Muscle layer of duodenum (tissue), 2 donors: ENCODE measurements around the gene ARHGAP8.
"Not testable (repeated sequence)": the region's sequence is repeated elsewhere in the genome, so short reads cannot be mapped to it uniquely, and the experiment has no call there.

ENCODE experiments used
- H3K27ac ChIP-seq: one replicate; pipeline ENCODE4 v1.7.0; 2013; ENCODE audit warnings: mild to moderate bottlenecking, low read length
- H3K27me3 ChIP-seq: one replicate; pipeline ENCODE4 v1.7.0; 2013; ENCODE audit warnings: low read depth, mild to moderate bottlenecking, control low read depth, low read length
- H3K36me3 ChIP-seq, 2 donors: one replicate each; pipeline ENCODE4 v1.7.0; 2013; ENCODE audit warnings: low read length in 2 of 2, control low read depth in 1 of 2, mild to moderate bottlenecking in 1 of 2; ENCODE audit not compliant: insufficient read depth in 2 of 2, control insufficient read depth in 1 of 2
- H3K4me1 ChIP-seq, 2 donors: one replicate each; pipeline ENCODE4 v1.7.0; 2013; ENCODE audit warnings: low read length in 2 of 2, mild to moderate bottlenecking in 2 of 2, control low read depth in 1 of 2, moderate library complexity in 1 of 2; ENCODE audit not compliant: insufficient read depth in 2 of 2, control insufficient read depth in 1 of 2
- H3K4me3 ChIP-seq, 2 donors: one replicate each; pipeline ENCODE4 v1.7.0; 2013; ENCODE audit warnings: low read length in 2 of 2, low read depth in 1 of 2, mild to moderate bottlenecking in 1 of 2
- H3K9me3 ChIP-seq, 2 donors: one replicate each; pipeline ENCODE4 v1.7.0; 2013; ENCODE audit warnings: low read length in 2 of 2, control low read depth in 1 of 2, mild to moderate bottlenecking in 1 of 2; ENCODE audit not compliant: control insufficient read depth in 1 of 2
- donor health status: healthy.

ARHGAP8 gene

DNA sequence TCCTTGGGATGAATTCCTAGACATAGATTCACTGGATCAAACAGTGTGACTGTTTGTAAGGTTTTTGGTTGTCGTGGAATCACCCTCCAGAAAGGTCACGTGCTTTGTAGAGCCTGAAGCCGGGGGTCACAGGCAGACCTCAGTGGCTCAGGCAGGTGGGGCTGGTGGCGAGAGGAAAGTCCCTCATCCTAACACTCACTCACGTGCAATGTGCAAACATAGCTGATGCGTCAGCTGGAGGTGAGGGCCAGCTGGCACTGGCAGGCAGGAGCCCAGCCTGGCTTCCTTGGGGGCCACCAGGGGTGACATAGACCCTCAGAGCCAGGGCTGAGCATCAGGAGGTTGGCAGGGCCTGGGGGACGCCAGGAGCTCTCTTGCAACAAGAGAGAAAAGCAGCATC is 90.0 kb downstream of the ARHGAP8 start:
- Histone ChIP-seq H3K9me3 (peaks cover 0 to 9% of the 10 kb centered on the region in 2 donors), H3K4me1 (peaks cover 0 to 5% of the 10 kb centered on the region in 2 donors), H3K27me3 (no peaks in the 10 kb centered on the region), H3K4me3 (no peak overlapping the region), H3K36me3 (no peaks in the 10 kb centered on the region), H3K27ac (no peak overlapping the region)

DNA sequence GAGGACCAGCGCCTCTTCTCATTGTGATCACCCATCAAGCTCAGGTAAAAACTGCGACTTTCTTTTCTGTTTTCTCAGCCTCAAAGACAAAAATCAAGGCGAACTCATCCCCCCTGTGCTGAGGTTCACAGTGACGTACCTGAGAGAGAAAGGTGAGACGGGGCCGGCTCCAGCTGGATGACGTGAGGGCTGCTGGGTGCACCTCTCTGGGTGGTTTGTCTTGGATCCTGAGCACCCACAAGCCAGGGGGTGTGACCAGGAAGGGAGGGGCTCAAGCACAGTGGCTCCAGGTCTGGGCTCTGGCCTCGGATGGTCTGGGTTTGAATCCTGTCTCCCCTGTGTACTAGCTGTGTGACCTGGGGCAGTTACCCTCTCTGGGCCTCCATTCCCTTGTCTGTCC is 92.8 kb downstream of the ARHGAP8 start:
- H3K36me3 ChIP-seq: no peaks in the 10 kb centered on the region

DNA sequence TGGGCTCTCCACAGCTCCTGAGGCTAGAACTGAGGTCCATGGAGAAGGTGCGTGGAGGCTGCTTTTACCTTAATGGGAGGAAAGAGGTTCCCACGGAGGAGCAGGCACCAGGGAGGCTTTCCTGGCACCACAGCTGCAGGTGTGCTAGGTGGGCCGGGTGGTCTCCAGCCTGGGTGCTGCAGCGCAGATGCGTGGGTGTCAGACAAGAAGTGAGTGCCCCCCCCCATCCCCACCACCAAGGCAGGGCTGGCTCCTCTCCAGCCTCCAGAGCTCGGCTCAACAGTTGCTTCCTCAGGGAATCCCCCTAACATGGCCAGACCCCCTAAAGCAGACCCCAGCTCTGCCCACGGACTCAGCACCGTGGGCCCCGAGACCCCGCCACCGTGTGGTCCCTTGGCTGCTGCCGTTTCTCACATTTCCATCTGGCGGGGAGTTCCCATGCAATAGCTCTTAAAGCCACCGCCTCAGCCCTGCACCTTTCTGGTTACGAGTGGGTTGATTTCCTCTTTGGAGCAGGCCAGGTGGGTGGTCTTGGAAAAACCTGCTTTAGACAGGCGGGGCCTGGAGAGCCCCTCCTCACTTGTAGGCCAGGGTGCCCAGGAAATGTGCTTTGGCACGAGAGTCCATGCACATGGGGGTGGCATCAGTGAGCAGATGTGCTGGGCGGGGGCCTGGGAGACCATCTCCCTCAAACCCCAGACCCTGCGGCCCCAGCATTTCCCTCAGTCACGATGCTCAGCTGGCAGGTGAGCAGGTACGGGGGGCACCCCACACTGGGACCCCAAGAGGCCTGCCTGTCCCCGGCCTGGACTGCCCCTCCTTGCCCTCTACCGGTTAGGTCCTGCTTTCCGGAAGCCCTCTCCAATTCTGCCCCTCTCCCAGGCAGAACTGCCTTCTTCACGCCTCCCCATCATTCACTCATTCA is 93.7 kb downstream of the ARHGAP8 start:
- H3K27me3 ChIP-seq: no peaks in the 10 kb centered on the region
- H3K4me3 ChIP-seq: no peak overlapping the region
- H3K9me3 ChIP-seq: peaks cover 0 to 9% of the 10 kb centered on the region in 2 donors
- H3K36me3 ChIP-seq: no peaks in the 10 kb centered on the region
- H3K27ac ChIP-seq: no peak overlapping the region
- H3K4me1 ChIP-seq: no peaks in the 10 kb centered on the region

More for the DNA sequence above, 92.8 kb downstream of the ARHGAP8 start:
- Histone ChIP-seq H3K4me3 (no peak overlapping the region), H3K9me3 (peaks cover 0 to 9% of the 10 kb centered on the region in 2 donors), H3K27ac (no peak overlapping the region), H3K27me3 (no peaks in the 10 kb centered on the region), H3K4me1 (no peaks in the 10 kb centered on the region)

DNA sequence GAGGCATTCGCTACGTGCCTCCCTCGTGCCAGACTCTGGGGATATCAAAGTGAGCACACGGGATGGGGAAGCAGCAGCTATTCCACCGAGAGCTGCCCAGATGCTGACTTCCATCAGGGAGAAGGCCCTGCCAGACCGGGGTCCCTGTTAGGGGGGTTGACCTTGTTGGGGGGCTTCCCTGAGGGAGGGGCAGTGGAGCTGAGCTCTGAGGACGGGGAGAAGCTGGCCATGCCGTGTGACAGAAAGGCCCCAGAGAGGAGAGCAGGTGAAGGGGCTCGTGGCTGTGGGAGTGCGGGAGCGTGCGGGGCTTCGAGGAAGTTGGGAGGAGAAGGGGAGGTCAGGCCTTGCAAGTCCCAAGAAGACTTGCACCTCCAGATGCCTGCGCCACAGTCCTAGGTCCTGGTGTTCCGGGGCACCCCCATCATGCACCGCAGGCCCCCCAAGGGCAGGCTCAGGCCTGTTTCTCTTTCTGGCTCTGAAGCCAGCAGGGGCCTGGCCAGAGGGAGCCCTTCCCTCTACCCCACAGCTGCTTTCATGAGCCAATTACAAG is 94.4 kb downstream of the ARHGAP8 start:
- Histone ChIP-seq H3K27me3 (no peaks in the 10 kb centered on the region), H3K4me1 (no peaks in the 10 kb centered on the region), H3K27ac (no peak overlapping the region), H3K9me3 (peaks cover 0 to 9% of the 10 kb centered on the region in 2 donors), H3K36me3 (no peaks in the 10 kb centered on the region), H3K4me3 (no peak overlapping the region)

DNA sequence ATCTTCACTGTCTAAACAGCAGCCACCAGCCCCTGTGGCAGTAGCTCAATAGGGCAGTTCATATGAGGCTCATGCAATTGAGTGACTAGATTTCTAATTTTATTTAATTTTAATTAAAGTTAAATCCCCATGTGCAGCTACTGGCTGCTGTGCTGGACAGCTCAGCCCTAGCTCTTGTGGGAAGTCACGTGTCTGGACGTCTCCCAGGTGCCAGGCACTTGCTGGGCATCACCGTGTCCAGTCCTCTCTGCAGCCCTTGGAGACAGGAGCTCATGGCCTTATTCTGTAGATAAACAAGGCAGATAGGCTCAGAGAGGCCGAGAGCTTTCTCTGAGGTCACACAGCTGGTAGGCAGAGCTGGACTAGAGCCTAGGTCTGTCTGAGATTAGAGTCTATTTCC is 95.0 kb downstream of the ARHGAP8 start:
- Histone ChIP-seq H3K4me3 (no peak overlapping the region), H3K4me1 (no peaks in the 10 kb centered on the region), H3K9me3 (peaks cover 0 to 9% of the 10 kb centered on the region in 2 donors), H3K27me3 (no peaks in the 10 kb centered on the region), H3K36me3 (no peaks in the 10 kb centered on the region), H3K27ac (no peak overlapping the region)

DNA sequence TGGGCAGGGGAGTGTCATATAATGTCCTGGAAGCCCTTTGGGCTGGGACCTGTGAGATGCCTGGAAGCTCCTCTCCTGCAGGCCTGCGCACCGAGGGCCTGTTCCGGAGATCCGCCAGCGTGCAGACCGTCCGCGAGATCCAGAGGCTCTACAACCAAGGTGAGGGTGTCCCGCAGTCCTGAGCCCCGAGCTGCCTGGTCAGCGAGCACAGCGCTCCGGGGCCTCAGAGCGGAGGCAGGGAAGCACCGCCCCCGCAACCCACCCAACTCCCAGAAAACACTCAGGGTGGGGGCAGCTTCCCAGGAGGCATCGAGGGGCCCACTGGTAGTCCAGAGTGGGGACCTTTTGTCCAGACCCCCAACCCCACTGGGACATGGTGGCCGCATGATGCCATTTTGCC is 95.5 kb downstream of the ARHGAP8 start:
- Histone ChIP-seq H3K36me3 (no peaks in the 10 kb centered on the region), H3K27me3 (no peaks in the 10 kb centered on the region), H3K4me1 (no peaks in the 10 kb centered on the region), H3K9me3 (peaks cover 0 to 9% of the 10 kb centered on the region in 2 donors), H3K4me3 (no peak overlapping the region), H3K27ac (no peak overlapping the region)

DNA sequence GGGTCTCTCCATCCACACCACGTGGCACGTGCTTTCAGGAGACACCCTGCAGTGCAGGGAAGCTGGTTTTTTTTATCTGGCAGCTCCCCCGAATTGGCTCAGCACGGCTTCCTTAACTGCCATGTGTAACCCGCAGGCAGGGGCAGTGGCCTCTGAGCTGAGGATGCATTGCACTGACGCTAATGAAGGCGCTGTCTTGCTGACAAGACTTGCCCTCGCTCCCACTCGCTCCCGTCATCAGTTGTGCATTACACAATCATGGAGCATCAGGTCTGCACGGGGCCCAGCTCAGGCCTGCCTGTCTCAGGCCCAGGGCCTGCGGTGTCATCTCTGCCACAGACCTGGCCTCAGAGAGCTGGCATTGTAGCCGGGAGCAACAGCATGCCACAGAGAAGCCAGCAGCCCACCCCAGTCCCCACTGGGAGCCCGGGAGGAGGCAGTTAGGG is 95.9 kb downstream of the ARHGAP8 start:
- Histone ChIP-seq H3K36me3 (no peaks in the 10 kb centered on the region), H3K9me3 (peaks cover 0 to 9% of the 10 kb centered on the region in 2 donors), H3K27me3 (no peaks in the 10 kb centered on the region), H3K4me3 (no peak overlapping the region), H3K27ac (no peak overlapping the region), H3K4me1 (no peaks in the 10 kb centered on the region)

DNA sequence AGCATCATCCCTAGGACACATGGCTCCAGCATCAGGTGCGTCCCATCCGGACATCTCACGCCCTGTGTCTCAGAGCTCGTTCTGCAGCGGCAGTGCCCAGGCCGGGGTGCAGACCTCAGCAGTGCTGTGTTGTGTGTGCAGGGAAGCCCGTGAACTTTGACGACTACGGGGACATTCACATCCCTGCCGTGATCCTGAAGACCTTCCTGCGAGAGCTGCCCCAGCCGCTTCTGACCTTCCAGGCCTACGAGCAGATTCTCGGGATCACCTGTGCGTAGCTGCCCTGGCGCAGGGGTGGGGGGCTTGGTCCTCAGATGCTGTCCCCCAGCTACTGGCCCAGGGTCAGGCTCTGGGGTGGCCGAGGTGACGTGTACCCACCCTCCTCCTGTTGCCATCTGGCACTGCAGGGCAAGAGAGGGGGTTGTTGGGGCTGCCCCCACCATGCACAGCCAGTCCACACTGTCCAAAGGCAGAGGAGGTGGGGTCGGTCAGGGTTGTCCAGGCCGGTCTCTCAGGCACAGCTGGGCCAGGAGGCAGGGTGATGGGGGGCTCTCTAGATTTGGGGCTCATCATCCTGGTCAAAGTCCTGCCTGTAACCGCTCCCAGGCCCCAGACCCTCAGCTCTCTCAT is 96.5 kb downstream of the ARHGAP8 start:
- Histone ChIP-seq H3K4me1 (no peaks in the 10 kb centered on the region), H3K27ac (no peak overlapping the region), H3K36me3 (no peaks in the 10 kb centered on the region), H3K27me3 (no peaks in the 10 kb centered on the region), H3K4me3 (no peak overlapping the region), H3K9me3 (peaks cover 0 to 9% of the 10 kb centered on the region in 2 donors)

DNA sequence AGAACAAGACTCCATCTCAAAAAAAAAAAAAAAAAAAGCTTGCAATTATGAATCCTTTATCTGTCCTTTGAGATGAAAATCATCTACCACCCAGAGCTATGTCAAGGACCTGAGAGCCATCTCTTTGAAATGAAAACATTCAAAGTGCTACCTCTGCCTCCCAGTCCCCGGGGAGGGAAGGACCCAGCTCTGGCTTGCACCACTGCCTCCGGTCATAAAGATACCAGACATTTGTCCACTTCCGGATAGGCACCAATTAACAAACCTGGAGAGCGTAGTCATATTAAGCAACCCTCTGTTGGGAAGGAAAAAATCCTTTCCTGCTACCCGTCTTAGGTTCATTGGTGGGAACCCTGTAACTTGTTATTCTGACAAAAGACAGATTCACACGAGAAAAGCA is 98.6 kb downstream of the ARHGAP8 start:
- H3K27me3 ChIP-seq: no peaks in the 10 kb centered on the region
- H3K9me3 ChIP-seq: no peaks in the 10 kb centered on the region
- H3K36me3 ChIP-seq: no peaks in the 10 kb centered on the region
- no peak overlapping the region for H3K27ac ChIP-seq
- H3K4me3 ChIP-seq: no peak overlapping the region
- H3K4me1 ChIP-seq: no peaks in the 10 kb centered on the region

DNA sequence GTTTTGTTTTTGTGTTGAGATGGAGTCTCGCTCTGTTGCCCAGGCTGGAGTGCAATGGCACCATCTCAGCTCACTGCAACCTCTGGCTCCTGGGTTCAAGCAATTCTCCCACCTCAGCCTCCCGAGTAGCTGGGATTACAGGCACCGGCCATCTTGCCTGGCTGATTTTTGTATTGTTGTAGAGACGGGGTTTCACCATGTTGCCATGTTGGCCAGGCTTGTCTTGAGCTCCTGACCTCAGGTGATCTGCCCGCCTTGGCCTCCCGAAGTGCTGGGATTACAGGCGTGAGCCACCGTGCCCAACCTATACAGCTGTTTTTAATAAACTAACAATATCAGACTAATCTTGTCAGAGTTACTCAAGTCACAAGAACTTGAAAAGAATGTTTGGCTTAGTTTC is 102.3 kb downstream of the ARHGAP8 start:
- not testable (repeated sequence) for H3K9me3 ChIP-seq, H3K4me1 ChIP-seq, H3K27me3 ChIP-seq, H3K36me3 ChIP-seq, H3K4me3 ChIP-seq, H3K27ac ChIP-seq

DNA sequence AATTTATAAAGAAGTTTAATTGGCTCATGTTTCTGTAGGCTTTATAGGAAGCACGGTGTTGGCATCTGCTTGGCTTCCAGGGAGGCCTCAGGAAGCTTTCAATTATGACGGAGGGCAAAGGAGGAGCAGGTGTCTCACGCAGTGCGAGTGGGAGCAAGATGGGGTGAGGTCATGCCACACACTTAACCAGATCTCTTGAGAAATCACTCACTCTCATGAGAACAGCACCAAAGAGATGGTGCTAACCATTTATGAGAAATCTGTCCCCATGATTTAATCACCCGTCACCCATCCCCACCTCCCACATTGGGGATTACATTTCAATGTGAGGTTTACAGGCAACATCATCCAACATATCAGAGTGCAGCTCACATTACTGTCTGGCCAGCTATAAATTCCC is 103.5 kb downstream of the ARHGAP8 start:
- H3K27me3 ChIP-seq: no peaks in the 10 kb centered on the region
- H3K9me3 ChIP-seq: no peaks in the 10 kb centered on the region
- H3K4me1 ChIP-seq: no peaks in the 10 kb centered on the region
- H3K27ac ChIP-seq: no peak overlapping the region
- no peak overlapping the region for H3K4me3 ChIP-seq
- no peaks in the 10 kb centered on the region for H3K36me3 ChIP-seq
